Activated T-helper 1 cell treated with anti-CD3 and anti-CD28 coated beads, Interleukin-12 subunit alpha, Interleukin-12 subunit beta, Interleukin-2, Interleukin-4 antibody, amounts not matched to agents 30 ng/mL and 10 ng/mL and 1 ng/mL, durations not matched to agents 14 hours and 24 hours and 36 hours (primary cell): Measurements from ENCODE around the gene MATCAP1. TPM values are rescaled to one million over a fixed set of nuclear protein-coding genes. Genes with fewer than 3 reads are reported as not detected.
A peak's percentile ranks its signal among the peaks of the same experiment; 100 is the strongest.

ENCODE experiments used
- DNase-seq: peaks from one replicate; pipeline ENCODE4 v3.0.0; 2021; ENCODE audit warnings: low spot score
- H3K27ac Mint-ChIP-seq: one replicate; pipeline ENCODE4 v1.8.0; 2021; ENCODE audit warnings: mild to moderate bottlenecking, mixed read lengths
- H3K27me3 Mint-ChIP-seq: one replicate; pipeline ENCODE4 v1.8.0; 2022; ENCODE audit warnings: mild to moderate bottlenecking, moderate library complexity, mixed read lengths; ENCODE audit not compliant: insufficient read depth
- H3K36me3 Mint-ChIP-seq: one replicate; pipeline ENCODE4 v1.8.0; 2021; ENCODE audit warnings: low read depth, mixed read lengths
- H3K4me1 Mint-ChIP-seq: one replicate; pipeline ENCODE4 v1.8.0; 2021; ENCODE audit warnings: low read depth, mixed read lengths
- H3K4me3 Mint-ChIP-seq: one replicate; pipeline ENCODE4 v1.8.0; 2021; ENCODE audit warnings: mild to moderate bottlenecking, moderate library complexity, mixed read lengths
- H3K9me3 Mint-ChIP-seq: one replicate; pipeline ENCODE4 v1.8.0; 2021; ENCODE audit warnings: mixed read lengths
- intact Hi-C: fragments of 100-400 bp; cut with micrococcal nuclease; formaldehyde crosslinking; loops from one replicate; pipeline ENCODE4 v1.15.1; 2024
- total RNA-seq: library from RNA; stranded (reverse); gene quantifications from 2 replicates; pipeline ENCODE4 v1.2.3, GENCODE V29; 2022

The MATCAP1 gene
- total RNA-seq, 1 donor from 2014 or later = 48.2 TPM

- H3K4me1 Mint-ChIP-seq = peaks cover 33% of the 10 kb centered on the region
- no peak for DNase-seq
- H3K27me3 Mint-ChIP-seq = no peaks in the 10 kb centered on the region
- peak within 1 kb of the TSS; percentile 58 for H3K27ac Mint-ChIP-seq
- H3K36me3 Mint-ChIP-seq = peaks cover 22% of the 10 kb centered on the region
- intact Hi-C loops = loop anchor here (1.0 to 2.0 kb wide), 3 partner anchors 8 to 134 kb away; partner anchors contain the start of genes FBXL8, PHAF1 and TRADD
- no peaks in the 10 kb centered on the region for H3K9me3 Mint-ChIP-seq
- peak within 1 kb of the TSS; percentile 79 for H3K4me3 Mint-ChIP-seq
Observed at GRCh38 chr16:67150833-67151396, 32.8 kb downstream of the MATCAP1 start, which contains the start of gene B3GNT9. Gene B3GNT9, minus strand, starts transcription at chr16:67150998. Its CDS starts 513 bp downstream, at chr16:67150485.

GRCh38 chr16:67150047-67150832, 33.5 kb downstream of the MATCAP1 start:
- H3K27ac Mint-ChIP-seq = no peak overlapping the region
- H3K27me3 Mint-ChIP-seq = no peaks in the 10 kb centered on the region
- H3K9me3 Mint-ChIP-seq = no peaks in the 10 kb centered on the region
- peak overlapping the region; percentile 79 for H3K4me3 Mint-ChIP-seq
- H3K4me1 Mint-ChIP-seq = peaks cover 29% of the 10 kb centered on the region
- H3K36me3 Mint-ChIP-seq = peaks cover 23% of the 10 kb centered on the region
- DNase-seq = no peak
- intact Hi-C loops = loop anchor here (2.0 kb wide), 1 partner anchor 41 kb away; the partner anchor contains the start of gene PHAF1

- intact Hi-C loops = loop anchor here (2.0 kb wide), 1 partner anchor 41 kb away; the partner anchor contains the start of gene PHAF1
- Mint-ChIP-seq H3K9me3 (no peaks in the 10 kb centered on the region), H3K4me3 (peak overlapping the region; percentile 59)
Observed at GRCh38 chr16:67149276-67150046, 34.3 kb downstream of the MATCAP1 start.

GRCh38 chr16:67148656-67149275, 35.0 kb downstream of the MATCAP1 start:
- Mint-ChIP-seq H3K27me3 (no peaks in the 10 kb centered on the region), H3K36me3 (peaks cover 33% of the 10 kb centered on the region), H3K9me3 (no peaks in the 10 kb centered on the region), H3K27ac (peak overlapping the region; percentile 12), H3K4me1 (peaks cover 24% of the 10 kb centered on the region), H3K4me3 (peak overlapping the region; percentile 62)
- intact Hi-C loops = no loop called here
- DNase-seq = no peak

More at GRCh38 chr16:67149276-67150046, 34.3 kb downstream of the MATCAP1 start:
- Mint-ChIP-seq H3K36me3 (peaks cover 28% of the 10 kb centered on the region), H3K27ac (no peak overlapping the region), H3K27me3 (no peaks in the 10 kb centered on the region), H3K4me1 (peaks cover 29% of the 10 kb centered on the region)
- DNase-seq = no peak

GRCh38 chr16:67148221-67148620, 35.5 kb downstream of the MATCAP1 start:
- H3K4me1 Mint-ChIP-seq = peaks cover 19% of the 10 kb centered on the region
- DNase-seq = no peak
- peak overlapping the region; percentile 62 for H3K4me3 Mint-ChIP-seq
- no peak overlapping the region for H3K27ac Mint-ChIP-seq
- no peaks in the 10 kb centered on the region for H3K9me3 Mint-ChIP-seq
- H3K36me3 Mint-ChIP-seq = peaks cover 35% of the 10 kb centered on the region
- no peaks in the 10 kb centered on the region for H3K27me3 Mint-ChIP-seq
- intact Hi-C loops = no loop called here

- intact Hi-C loops = no loop called here
- H3K36me3 Mint-ChIP-seq = peaks cover 34% of the 10 kb centered on the region
- H3K4me3 Mint-ChIP-seq = no peak overlapping the region
- no peak for DNase-seq
- peak overlapping the region; percentile 34 for H3K27ac Mint-ChIP-seq
- H3K9me3 Mint-ChIP-seq = no peaks in the 10 kb centered on the region
- H3K4me1 Mint-ChIP-seq = peaks cover 13% of the 10 kb centered on the region
- no peaks in the 10 kb centered on the region for H3K27me3 Mint-ChIP-seq
Observed at GRCh38 chr16:67147437-67148140, 36.2 kb downstream of the MATCAP1 start.

- Mint-ChIP-seq H3K4me3 (no peak overlapping the region), H3K27me3 (no peaks in the 10 kb centered on the region), H3K36me3 (peaks cover 33% of the 10 kb centered on the region), H3K4me1 (peaks cover 7% of the 10 kb centered on the region), H3K27ac (no peak overlapping the region), H3K9me3 (no peaks in the 10 kb centered on the region)
- no peak for DNase-seq
- intact Hi-C loops = no loop called here
Observed at GRCh38 chr16:67146523-67147357, 37.0 kb downstream of the MATCAP1 start.

- DNase-seq = no peak
- no peak overlapping the region for H3K4me3 Mint-ChIP-seq
- H3K9me3 Mint-ChIP-seq = no peaks in the 10 kb centered on the region
- H3K36me3 Mint-ChIP-seq = peaks cover 38% of the 10 kb centered on the region
- intact Hi-C loops = no loop called here
- H3K27ac Mint-ChIP-seq = no peak overlapping the region
- no peaks in the 10 kb centered on the region for H3K27me3 Mint-ChIP-seq
- H3K4me1 Mint-ChIP-seq = no peaks in the 10 kb centered on the region
Observed at GRCh38 chr16:67145746-67146145, 38.0 kb downstream of the MATCAP1 start.

- Mint-ChIP-seq H3K27me3 (no peaks in the 10 kb centered on the region), H3K4me3 (no peak overlapping the region), H3K4me1 (no peaks in the 10 kb centered on the region), H3K36me3 (peaks cover 45% of the 10 kb centered on the region), H3K9me3 (no peaks in the 10 kb centered on the region), H3K27ac (peak overlapping the region; percentile 2)
- DNase-seq = no peak
- intact Hi-C loops = no loop called here
Observed at GRCh38 chr16:67144943-67145342, 38.8 kb downstream of the MATCAP1 start.

- no peaks in the 10 kb centered on the region for H3K9me3 Mint-ChIP-seq
- H3K4me3 Mint-ChIP-seq = no peak overlapping the region
- no peak overlapping the region for H3K27ac Mint-ChIP-seq
- intact Hi-C loops = no loop called here
- peaks cover 34% of the 10 kb centered on the region for H3K36me3 Mint-ChIP-seq
- DNase-seq = no peak
- no peaks in the 10 kb centered on the region for H3K27me3 Mint-ChIP-seq
- no peaks in the 10 kb centered on the region for H3K4me1 Mint-ChIP-seq
Observed at GRCh38 chr16:67142342-67142741, 41.4 kb downstream of the MATCAP1 start.

GRCh38 chr16:67141391-67141790, 42.4 kb downstream of the MATCAP1 start:
- no peaks in the 10 kb centered on the region for H3K9me3 Mint-ChIP-seq
- H3K27me3 Mint-ChIP-seq = no peaks in the 10 kb centered on the region
- intact Hi-C loops = no loop called here
- no peak for DNase-seq
- H3K27ac Mint-ChIP-seq = no peak overlapping the region
- no peaks in the 10 kb centered on the region for H3K4me1 Mint-ChIP-seq
- peaks cover 34% of the 10 kb centered on the region for H3K36me3 Mint-ChIP-seq
- H3K4me3 Mint-ChIP-seq = no peak overlapping the region
